OCI-LY3 (cell line): ENCODE data around the gene DCPS.

Experiments
- CTCF ChIP-seq: fragments of 200-600, 300-600 bp; sonication (generic); IDR thresholded peaks from 2 replicates; pipeline ENCODE4 v1.5.1; 2014; ENCODE audit warnings: antibody characterized with exemption, low read length, low read depth
- EZH2phosphoT487 ChIP-seq: fragments of 200-600 bp; shearing (Covaris generic); IDR thresholded peaks from 2 replicates; pipeline ENCODE4 v1.6.1; 2018; ENCODE audit warnings: antibody characterized with exemption, mixed run types, low read depth

- TF ChIP-seq CTCF, result no peak
- TF ChIP-seq EZH2phosphoT487, result no peak
Measured at GRCh38 chr11:126357969-126358762, 54.3 kb downstream of the DCPS start.
